Measurements from ENCODE around the gene LCP1.

- no peak for TF ChIP-seq TAF1 (IDR thresholded peaks at IDR 0.05; ENCODE audit: borderline replicate concordance, insufficient read depth, low read length)
- TF ChIP-seq POLR2AphosphoS5 (IDR thresholded peaks at IDR 0.05; ENCODE audit: low read depth, low read length), result no peak
- no peak for TF ChIP-seq REST (IDR thresholded peaks at IDR 0.05; ENCODE audit: insufficient read depth in 1 of 2, low read depth in 2 of 2, low read length in 2 of 2)
Observed at GRCh38 chr13:46185634-46186033, 3.7 kb upstream of the LCP1 start.
